M059J (cell line): Measurements from ENCODE around the gene TNIK. TPM values are rescaled to one million over a fixed set of nuclear protein-coding genes. Genes with fewer than 3 reads are reported as not detected.
A peak's percentile ranks its signal among the peaks of the same experiment; 100 is the strongest.
"Not testable (repeated sequence)": the region's sequence is repeated elsewhere in the genome, so short reads cannot be mapped to it uniquely, and the experiment has no call there.

Experiments used
- DNase-seq: peaks from one replicate; pipeline ENCODE4 v3.0.0-alpha.2; 2012; ENCODE audit warnings: low read depth
- total RNA-seq: library from RNA; depleted of rRNA; stranded (reverse); fragments of >200 nt; shearing (Covaris generic); gene quantifications from 2 replicates; pipeline ENCODE4 v1.2.3, GENCODE V29; 2014

TNIK gene
- total RNA-seq, 1 experiment from 2014 or later, result 26.3 TPM

DNA sequence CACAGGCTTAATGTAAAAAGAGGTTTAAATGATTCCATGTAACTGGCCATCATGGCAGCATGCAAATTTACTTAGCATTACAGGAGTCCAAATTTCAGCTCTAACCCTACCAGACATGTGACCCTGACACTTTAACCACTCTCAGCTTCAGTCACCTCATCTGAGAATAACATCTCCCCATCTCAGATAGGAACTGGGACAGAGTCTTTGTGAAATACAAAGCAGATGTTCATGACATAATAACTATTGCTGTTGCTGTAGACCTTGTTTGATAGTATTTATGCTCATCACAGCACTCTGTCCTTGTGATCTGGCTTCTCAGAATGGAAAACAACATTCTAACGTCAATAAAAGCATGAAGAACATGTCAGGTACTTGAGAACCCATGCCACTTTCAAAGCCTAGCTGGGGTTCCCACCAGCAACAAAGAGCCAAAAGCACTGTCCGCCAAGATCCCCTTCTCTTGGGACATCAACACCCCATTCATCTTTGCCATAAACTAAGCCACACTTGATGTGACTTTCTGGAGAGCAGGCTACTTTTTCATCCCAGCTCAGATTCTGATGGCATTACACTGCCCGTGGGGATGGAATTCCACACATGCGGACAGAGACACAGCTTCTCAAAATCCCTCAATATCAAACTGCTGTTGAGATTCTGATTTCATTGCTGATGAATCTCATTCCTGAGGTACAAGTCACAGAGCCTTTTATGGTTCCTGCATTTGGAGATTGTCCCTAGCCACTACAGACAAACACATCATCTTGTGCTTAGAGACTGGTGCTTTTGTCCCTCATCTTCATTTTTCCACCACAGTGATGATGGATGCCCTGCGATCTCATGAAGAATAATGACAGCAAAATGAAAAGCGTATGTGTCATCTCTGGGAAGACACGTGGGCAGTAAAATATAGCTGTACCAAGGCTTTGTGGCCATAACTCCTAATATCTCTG lies 202.7 kb downstream of the TNIK start:
- peak; percentile 94 for DNase-seq

DNA sequence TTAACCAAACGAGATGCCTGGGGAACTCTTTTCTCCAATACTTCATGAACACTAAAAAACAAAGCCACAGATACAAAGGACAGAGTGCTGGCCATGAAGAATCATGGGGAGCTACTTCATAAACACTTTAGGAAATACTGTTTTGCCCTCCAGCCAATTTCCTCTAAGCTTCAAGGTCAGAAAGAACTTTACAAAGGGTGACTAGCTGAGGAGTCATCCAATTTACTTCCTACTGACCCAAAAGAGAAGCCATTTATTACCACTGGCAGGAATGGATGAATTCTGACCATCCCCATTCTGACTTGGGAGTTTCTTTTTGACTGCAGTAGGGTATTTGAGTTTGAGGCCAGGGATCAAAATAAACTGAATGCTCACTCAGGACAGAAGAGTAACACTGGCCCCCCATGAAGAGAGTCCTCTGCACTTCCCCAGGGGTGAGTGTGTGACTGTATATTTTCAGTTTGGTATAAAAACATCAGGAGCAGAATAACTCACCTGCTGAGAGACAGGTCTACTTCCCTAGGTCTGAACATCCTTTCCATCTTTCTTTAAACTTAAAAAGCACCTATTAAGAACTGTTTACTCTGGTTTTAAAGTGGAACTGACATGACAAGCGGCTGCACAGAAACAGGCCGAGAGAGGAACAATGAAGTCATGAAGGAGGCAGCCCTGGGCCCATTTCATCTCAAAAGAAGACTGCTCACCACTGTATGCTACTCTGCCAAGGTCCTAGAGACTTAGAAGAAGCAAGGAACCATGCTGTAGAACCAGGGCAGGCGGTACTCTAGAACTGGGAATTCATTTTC lies 203.6 kb downstream of the TNIK start:
- DNase-seq, result peak; percentile 96

DNA sequence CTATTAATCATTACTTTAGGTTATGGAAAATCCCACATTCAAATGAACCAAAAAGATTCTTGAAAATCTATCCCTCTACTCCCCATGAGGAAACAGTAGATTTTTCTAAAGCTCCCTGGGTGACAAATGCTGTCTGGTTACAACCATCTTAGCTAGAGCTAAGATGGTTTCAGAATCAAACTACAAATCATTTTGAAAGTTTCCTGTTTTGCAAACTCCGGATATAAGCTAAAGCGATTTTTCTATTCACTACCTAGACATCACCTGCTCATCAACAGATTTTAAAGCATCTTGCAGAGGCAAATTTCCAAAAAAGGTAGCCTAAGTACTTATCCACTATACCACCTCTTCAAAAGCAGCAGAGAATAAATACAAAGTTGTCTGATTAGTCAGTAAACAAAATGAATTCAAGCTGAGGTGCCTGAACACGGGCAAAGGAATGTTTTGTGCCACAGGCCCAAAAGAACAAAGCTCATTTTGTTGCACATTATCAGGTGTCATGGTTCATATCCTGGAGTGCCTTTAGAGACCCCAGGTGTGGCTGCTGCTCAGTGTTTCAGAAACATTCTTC lies 204.9 kb downstream of the TNIK start:
- no peak for DNase-seq

DNA sequence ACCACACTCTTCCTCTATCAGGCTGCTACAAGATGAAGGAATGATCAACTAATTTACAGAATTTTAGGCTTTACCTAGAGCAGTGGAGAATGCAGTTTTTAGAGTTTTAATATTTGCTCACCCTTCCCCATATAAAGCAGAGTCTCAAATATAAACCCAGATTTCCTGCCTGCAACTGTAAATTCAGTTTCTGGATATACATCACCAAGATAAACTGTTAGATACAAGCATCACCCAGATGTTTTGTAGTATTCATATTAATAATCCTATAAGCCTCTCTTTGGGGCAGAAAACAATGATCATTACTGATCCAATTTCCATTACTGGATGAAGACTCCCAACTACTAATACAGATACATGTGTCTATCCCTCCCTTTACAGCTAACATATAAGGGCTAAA lies 205.9 kb downstream of the TNIK start:
- no peak for DNase-seq

DNA sequence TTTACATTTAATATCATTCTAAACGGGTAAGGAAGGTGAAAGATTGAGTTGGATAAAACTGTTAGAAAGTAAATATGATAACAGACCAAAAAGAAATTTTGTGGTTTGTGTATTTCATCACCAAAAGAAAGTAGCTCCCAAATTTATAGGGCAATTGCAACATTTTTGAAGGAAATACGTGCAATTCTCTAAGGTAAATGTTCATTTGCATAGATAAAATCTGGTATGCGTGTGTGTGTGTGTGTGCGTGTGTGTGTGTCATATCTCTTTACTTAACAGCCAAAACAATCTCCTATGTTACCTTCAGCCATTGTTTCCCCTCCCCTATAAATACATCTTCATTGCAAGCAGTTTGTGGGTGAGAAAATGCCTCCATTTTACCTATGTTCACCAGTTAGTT lies 208.4 kb downstream of the TNIK start:
- DNase-seq, result no peak

DNA sequence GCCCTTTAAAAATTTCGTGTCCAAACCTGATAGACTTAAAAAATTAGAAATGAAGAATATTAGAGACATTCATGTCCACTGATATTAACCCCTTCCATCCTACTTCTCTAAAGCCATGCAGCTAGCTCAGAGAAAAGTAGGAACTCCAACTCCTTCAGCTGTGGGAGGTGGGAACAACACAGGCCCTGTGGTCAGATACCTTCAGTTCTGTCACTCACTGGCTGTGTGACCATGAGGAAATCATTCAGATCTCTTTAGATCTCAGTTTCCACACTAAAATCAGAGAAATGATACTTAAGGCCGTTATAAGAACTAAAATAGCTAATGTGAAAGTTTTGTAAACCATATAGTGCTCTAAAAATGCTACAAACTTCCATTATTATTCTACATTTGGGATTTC lies 209.8 kb downstream of the TNIK start:
- DNase-seq, result no peak

DNA sequence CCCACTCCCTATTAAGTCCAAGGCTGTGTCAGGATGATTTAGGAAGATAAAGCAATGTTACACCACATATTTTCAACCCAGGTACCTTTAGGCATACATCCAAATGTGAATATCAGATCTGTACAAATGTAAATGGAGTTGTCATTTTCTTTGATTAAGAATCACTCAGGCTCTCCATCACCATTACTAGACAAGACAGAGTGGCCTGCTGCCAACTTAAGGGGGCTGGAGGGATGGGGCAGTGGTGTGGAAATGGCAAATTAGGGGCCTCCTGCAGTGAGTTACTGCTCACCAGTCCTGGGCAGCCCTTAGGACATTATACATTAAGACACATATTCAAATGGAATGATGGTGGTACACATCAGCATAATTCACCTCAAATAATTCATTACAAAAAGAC lies 211.0 kb downstream of the TNIK start:
- DNase-seq, result no peak

DNA sequence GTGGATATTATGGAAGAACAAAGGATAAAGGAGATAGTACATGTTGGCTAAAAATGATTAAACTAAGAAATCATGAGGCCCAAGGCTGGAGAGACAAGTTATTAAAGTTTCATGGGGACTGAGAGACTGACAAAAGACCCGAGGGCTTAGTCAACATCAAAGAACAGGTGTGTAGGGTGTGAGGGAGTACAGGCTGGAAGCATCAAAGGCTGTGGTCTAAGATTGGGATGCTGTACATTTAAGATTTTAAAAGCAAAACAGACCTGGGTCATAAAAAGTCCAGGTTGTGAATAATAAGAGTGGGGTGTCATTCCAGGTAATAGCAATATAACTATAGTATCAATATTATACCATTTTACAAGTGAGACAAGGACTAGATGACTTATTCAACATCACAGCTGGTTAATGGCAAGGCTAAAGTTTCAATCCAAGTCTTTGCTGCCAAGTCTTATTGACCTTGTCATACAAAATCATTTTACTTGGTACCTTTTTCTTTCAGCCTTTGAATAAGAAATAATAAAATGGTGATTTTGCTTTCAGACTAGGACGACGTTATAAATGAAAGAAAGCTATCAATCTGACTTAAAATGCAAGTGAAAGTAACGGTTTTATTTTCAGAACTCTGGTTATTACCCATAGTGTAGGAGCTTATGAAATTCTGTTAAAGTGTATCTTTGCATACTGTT lies 211.6 kb downstream of the TNIK start:
- no peak for DNase-seq

DNA sequence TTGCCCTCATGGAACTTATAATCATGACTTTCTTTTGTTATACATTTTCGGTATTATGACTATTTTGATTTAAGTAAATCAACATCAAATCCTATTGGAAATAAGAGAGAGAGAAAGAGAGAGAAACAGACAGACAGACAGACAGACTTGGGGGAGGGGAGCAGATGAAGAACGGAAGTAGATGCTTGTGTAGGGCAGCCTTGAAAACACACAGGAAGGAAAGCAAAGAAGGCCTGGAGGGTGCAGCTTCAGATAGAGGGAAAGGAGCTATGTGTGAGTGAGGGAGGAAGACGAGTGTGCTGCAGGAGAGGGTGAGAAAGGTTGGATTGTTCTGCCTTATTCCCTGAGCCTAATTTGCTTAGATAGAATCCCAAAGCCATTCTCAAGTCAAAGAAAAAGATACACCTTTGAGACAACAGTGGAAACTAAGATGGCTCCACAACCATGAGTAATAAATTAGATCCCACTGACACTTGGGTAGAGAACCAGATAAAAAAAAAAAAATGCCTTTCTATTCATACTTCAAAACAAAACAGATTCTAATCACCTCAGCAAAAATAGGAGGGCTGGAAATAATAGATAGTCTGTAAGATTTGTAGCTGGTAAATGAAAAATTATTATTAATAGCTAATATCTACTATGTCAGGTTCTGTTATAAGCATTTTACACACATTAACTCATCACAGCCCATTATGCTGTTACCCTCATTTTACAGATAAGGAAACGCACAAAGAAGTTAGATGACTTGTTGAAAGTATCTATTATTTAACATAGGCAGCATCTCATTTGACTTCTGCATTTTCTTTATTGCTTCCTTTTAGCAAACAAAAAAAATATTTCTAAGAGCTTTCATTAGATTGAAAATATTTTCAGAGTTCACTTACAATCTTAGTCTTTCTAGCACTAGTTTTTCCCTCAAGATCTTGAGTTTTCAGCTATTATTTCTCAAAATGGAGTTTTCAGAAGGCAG lies 214.1 kb downstream of the TNIK start:
- no peak for DNase-seq

DNA sequence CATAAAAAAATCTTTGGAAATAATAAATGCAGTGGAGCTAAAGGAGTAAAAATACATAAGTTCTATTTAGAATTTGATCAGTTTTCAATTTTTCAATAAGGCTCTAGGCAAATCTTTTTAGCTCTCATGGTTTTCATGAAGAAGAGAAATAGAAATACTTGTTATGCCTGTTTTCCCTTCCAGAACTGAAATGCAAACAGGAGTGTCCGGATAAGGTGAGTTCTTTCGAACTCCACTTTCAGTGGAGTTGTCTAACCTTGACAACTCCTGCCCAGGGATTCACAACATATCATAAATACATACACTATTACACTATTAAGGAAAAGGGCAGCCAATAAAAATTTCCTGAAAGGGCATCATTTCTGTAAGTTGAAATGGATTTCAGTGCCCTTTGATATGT lies 217.3 kb downstream of the TNIK start:
- no peak for DNase-seq

DNA sequence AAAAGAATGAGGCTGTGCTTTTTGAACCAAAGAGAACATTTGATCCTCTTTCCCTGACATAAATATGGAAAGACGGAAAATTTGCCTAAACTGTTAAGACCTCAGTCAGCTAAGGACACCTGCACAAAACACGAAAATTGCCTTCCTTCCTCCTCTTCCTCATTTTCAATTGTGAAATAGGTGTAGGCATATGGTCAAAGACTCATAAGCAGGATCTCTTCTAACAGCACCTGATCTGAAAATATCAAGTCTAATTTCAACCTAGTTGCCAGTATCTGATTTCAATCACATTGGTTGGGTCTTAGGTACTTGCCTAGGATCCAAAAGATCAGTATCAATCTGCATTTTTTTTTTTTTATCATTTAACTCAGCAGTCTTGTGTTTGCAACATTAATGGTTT lies 218.0 kb downstream of the TNIK start:
- DNase-seq, result no peak

DNA sequence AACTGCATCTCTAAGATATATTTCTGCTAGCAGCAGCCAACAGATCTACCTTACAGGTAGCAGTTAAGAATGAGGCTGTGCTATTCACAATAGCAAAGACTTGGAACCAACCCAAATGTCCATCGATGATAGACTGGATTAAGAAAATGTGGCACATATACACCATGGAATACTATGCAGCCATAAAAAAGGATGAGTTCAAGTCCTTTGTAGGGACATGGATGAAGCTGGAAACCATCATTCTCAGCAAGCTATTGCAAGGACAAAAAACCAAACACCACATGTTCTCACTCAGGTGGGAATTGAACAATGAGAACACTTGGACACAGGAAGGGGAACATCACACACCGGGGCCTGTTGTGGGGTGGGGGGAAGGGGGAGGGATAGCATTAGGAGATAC lies 218.6 kb downstream of the TNIK start:
- not testable (repeated sequence) for DNase-seq

DNA sequence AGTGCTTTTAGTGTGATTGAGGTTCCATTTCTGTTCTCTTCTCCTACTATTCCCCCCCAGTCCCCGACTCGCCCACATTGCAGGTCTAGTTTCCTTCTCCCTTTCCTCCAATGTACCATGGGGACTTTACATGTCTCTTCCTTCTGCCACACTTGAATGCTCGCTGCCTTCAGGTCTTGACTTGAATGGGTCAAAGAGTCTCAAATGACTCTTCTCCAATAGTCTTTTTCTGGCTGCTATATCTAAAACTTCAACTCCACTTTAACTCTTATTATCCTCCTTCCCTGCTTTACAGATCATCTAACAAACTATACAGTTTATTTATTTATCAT lies 219.7 kb downstream of the TNIK start:
- DNase-seq, result no peak

DNA sequence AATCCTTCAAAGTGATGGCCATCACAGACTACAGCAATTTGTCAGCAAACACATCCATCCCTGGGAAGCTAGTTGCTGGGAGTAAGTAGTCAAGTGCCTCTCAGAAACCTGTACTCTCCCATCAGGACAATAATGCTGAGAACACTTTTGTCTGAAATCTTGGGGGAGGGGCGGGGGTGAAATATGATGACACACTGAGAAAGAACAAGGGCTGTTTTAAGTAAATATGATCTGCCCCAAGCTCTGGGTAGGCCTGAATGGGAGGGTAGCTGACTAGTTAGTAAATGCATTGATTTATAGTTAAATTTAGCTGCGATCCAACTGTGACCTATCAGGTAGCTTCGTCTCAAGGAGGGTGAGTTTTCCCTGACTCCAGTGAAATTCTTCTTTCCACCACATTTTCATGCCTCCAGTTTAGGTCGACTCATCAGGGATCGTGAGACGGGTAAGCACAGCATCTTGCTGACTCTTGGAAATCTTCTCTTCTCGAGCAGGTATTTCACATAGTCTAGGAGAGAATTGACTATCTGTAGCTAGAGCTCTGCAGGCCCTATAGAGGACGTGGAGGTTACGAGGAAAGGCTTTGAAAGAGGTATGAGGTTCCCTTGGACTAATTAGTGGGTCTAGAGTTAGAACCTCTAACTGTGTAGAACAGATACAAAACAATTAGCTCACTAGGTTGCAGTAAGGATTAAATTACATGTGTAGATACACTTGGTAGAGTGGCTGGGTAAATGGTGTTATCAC lies 220.3 kb downstream of the TNIK start:
- no peak for DNase-seq

DNA sequence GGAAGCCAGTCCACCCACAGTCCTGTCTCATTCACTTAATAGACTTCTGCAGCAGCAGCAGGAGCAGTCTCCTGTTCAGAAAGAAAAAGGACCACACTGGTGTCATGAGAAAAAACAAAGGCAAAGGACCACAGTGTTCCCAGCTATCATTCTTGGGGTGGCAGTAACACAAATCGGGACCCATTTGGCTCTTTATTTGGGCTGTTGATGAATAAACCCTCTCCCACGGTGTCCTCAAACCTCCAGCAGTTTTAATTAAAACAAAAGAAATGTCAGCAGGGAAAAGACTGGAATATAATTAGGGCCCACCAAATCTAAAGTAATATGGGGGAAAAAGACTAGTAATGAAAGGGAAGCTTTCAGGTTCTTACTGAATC lies 223.2 kb downstream of the TNIK start:
- DNase-seq, result no peak

DNA sequence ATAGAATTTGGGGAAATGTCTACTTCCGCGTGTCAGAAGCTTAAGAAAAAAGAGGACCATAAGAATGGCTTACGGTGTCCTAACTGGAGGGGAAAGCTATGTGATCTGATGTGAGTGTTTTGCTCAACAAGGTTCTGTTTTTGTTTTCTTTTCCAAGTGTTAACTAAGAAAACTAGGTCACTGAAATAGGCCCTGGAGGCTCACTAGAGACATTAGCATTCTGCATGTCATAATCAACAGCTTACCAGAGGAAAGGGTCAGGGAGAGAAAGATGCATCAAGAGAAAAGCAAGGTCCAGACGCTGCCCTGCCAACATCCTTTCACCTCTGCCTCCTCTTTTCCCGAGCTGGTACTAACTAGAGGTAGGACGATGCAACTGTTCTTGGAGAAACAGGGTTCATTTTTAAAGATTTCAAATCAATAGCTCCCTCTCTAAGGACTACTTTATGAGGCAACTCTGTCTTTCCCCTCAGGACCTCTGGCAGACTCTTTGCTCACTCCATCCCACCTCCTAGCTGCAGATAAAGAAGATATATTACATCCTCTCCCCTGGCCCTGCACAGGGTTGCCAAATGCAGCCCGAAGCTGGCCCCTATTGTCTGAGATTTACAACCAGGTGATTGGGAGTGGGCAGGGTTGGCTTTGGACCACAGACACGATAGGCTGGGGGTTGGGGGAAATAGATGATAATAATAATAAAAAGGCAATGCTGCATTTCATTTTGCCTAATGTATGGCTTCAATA lies 223.8 kb downstream of the TNIK start:
- no peak for DNase-seq

DNA sequence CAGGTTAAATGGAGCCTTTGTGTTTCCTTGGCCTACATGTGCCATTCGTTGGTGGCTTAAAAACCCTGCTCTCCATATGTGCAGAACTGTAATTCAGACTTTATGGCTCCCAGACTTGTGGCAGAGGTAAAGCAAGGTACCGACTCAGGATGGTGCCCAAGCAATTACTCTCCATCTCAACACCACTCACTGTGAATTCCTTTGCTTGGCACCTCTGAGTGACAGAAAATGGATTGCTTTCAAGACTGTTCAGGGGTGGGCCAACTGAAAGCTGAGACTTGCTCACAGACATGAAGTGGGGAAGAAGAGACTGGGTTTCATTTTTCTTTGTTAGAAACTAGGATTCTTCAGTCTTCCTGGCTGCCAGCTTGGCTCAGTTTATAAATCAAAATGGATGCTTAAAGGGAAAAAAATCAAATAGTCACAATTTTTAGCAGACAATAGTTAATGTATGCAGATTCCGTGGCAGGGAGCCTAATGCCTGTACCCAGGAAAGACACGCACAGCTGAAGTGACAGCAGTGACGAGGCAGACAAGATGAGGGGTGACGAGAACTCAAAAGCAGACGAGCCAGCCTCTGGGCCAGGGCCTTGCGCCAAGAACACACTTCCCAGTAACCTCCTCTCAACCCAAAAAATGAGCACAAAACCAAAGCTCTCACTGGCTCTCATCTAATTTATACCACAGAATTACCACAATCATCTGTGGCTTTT lies 225.8 kb downstream of the TNIK start:
- DNase-seq, result no peak

DNA sequence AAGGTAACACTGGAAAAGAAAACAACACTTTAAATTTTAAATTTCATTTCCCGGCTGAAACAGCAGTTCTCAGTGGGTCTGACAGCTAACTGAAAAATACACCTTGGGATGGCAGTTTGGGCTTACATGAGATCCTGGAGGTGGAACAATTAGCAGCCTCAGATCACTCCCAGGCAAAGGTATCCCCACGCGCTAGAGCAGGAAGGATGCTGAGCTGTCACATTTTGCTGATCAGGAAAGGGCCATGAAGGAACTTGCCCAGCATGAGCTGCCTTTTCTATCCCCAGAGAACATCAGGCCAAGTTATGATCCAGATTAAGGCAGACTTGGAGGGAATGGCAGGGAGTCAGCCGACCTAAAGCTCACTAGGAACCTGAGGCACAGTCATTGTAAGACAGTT lies 228.8 kb downstream of the TNIK start:
- DNase-seq, result no peak

DNA sequence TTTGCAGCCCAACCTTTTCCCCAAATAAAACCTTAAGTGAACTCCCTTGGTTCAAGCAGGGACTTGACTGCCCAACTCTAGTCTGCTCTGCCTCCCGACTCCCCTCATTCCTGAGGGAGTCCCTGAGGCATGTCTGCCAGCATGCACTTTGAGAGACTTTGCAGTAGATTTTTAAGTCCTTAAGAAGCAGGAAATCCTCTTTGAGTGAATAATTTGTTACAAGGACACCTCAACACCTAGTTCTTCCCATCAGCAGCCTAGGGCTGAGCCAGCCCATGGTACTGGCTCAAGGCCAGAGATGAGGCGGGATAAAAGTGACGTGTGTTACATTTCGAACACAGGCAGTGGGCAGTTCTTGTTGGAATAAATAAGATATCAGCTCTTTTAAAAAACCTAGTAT lies 229.3 kb downstream of the TNIK start:
- peak; percentile 67 for DNase-seq
